ENCODE results near the gene ISM1.

The ISM1 gene

GRCh38 chr20:13276945-13277541 is 56.0 kb downstream of the ISM1 start:
- Histone ChIP-seq H3K27ac (ENCODE audit: low read depth, low read length) (no peak overlapping the region), H3K27me3 (ENCODE audit: control insufficient read depth, low read length) (no peaks in the 10 kb centered on the region), H3K9me3 (ENCODE audit: control insufficient read depth, insufficient read depth, low read length) (no peaks in the 10 kb centered on the region), H3K4me2 (ENCODE audit: low read length) (no peak overlapping the region), H3K4me3 (ENCODE audit: low read length) (no peak overlapping the region), H4K20me1 (ENCODE audit: control insufficient read depth, insufficient read depth, low read depth, low read length) (no peaks in the 10 kb centered on the region), H3K9me2 (replicated peaks; ENCODE audit: control insufficient read depth, low read length) (no peaks in the 10 kb centered on the region), H3K36me3 (ENCODE audit: control insufficient read depth, low read length) (no peaks in the 10 kb centered on the region), H3K4me1 (ENCODE audit: control insufficient read depth, low read length) (no peaks in the 10 kb centered on the region), H3F3A (ENCODE audit: control insufficient read depth, insufficient read depth) (no peaks in the 10 kb centered on the region), H3K79me2 (ENCODE audit: control insufficient read depth, low read length) (no peaks in the 10 kb centered on the region)
- TF ChIP-seq CTCF (IDR thresholded peaks at IDR 0.05; ENCODE audit: low read depth, low read length, poor library complexity, severe bottlenecking) (no peak), EZH2phosphoT487 (IDR thresholded peaks at IDR 0.05; ENCODE audit: borderline replicate concordance, low read length) (no peak)

GRCh38 chr20:13277663-13278295 is 56.7 kb downstream of the ISM1 start:
- no peaks in the 10 kb centered on the region for H3K79me2 ChIP-seq (ENCODE audit: control insufficient read depth, low read length)
- H3K27me3 ChIP-seq (ENCODE audit: control insufficient read depth, low read length) = no peaks in the 10 kb centered on the region
- no peak overlapping the region for H3K4me3 ChIP-seq (ENCODE audit: low read length)
- no peaks in the 10 kb centered on the region for H4K20me1 ChIP-seq (ENCODE audit: control insufficient read depth, insufficient read depth, low read depth, low read length)
- no peak for TF ChIP-seq EZH2phosphoT487 (IDR thresholded peaks at IDR 0.05; ENCODE audit: borderline replicate concordance, low read length)
- TF ChIP-seq CTCF (IDR thresholded peaks at IDR 0.05; ENCODE audit: low read depth, low read length, poor library complexity, severe bottlenecking) = no peak
- H3K9me3 ChIP-seq (ENCODE audit: control insufficient read depth, insufficient read depth, low read length) = no peaks in the 10 kb centered on the region
- H3F3A ChIP-seq (ENCODE audit: control insufficient read depth, insufficient read depth) = no peaks in the 10 kb centered on the region
- no peaks in the 10 kb centered on the region for H3K4me1 ChIP-seq (ENCODE audit: control insufficient read depth, low read length)
- no peak overlapping the region for H3K4me2 ChIP-seq (ENCODE audit: low read length)
- H3K36me3 ChIP-seq (ENCODE audit: control insufficient read depth, low read length) = no peaks in the 10 kb centered on the region
- no peaks in the 10 kb centered on the region for H3K9me2 ChIP-seq (replicated peaks; ENCODE audit: control insufficient read depth, low read length)
- no peak overlapping the region for H3K27ac ChIP-seq (ENCODE audit: low read depth, low read length)

GRCh38 chr20:13278812-13279570 is 57.9 kb downstream of the ISM1 start:
- no peak for TF ChIP-seq EZH2phosphoT487 (IDR thresholded peaks at IDR 0.05; ENCODE audit: borderline replicate concordance, low read length)
- TF ChIP-seq CTCF (IDR thresholded peaks at IDR 0.05; ENCODE audit: low read depth, low read length, poor library complexity, severe bottlenecking) = no peak
- Histone ChIP-seq H3K9me3 (ENCODE audit: control insufficient read depth, insufficient read depth, low read length) (no peaks in the 10 kb centered on the region), H3K9me2 (replicated peaks; ENCODE audit: control insufficient read depth, low read length) (no peaks in the 10 kb centered on the region), H3K27me3 (ENCODE audit: control insufficient read depth, low read length) (no peaks in the 10 kb centered on the region), H3K36me3 (ENCODE audit: control insufficient read depth, low read length) (no peaks in the 10 kb centered on the region), H3F3A (ENCODE audit: control insufficient read depth, insufficient read depth) (no peaks in the 10 kb centered on the region), H3K4me2 (ENCODE audit: low read length) (no peak overlapping the region), H3K4me1 (ENCODE audit: control insufficient read depth, low read length) (no peaks in the 10 kb centered on the region), H3K27ac (ENCODE audit: low read depth, low read length) (no peak overlapping the region), H4K20me1 (ENCODE audit: control insufficient read depth, insufficient read depth, low read depth, low read length) (no peaks in the 10 kb centered on the region), H3K79me2 (ENCODE audit: control insufficient read depth, low read length) (no peaks in the 10 kb centered on the region), H3K4me3 (ENCODE audit: low read length) (no peak overlapping the region)

Measured in DOHH2 (cell line).